GM18499 (cell line): ENCODE results near the gene CXCL1.

Experiments
- ATAC-seq: cut with Tn5 transposase; IDR thresholded peaks from one replicate; pipeline ENCODE4 v1.9.1; 2021; ENCODE audit warnings: moderate number of reproducible peaks; ENCODE audit not compliant: insufficient read depth, unreplicated experiment

Gene CXCL1

GRCh38 chr4:73869130-73870055 lies at the start of gene CXCL1:
Gene CXCL1 (plus strand): TSS chr4:73869393. CDS start chr4:73869471, 78 bp downstream.
- no peak for ATAC-seq

GRCh38 chr4:73821325-73821724 lies 47.9 kb upstream of the CXCL1 start:
- no peak for ATAC-seq

GRCh38 chr4:73822389-73822788 lies 46.8 kb upstream of the CXCL1 start:
- no peak for ATAC-seq

- ATAC-seq, result no peak
Measured at GRCh38 chr4:73822812-73823504, 46.2 kb upstream of the CXCL1 start.

GRCh38 chr4:73823760-73824159 lies 45.4 kb upstream of the CXCL1 start:
- ATAC-seq, result no peak

GRCh38 chr4:73828956-73829355 lies 40.2 kb upstream of the CXCL1 start:
- ATAC-seq, result no peak

- ATAC-seq, result no peak
Measured at GRCh38 chr4:73831569-73831968, 37.6 kb upstream of the CXCL1 start.

- no peak for ATAC-seq
Measured at GRCh38 chr4:73832651-73833237, 36.4 kb upstream of the CXCL1 start.

- no peak for ATAC-seq
Measured at GRCh38 chr4:73836373-73837279, 32.6 kb upstream of the CXCL1 start, which contains the start of gene CXCL6. Gene CXCL6 (plus strand): TSS chr4:73836678. CDS start chr4:73836751, 73 bp downstream.

GRCh38 chr4:73839071-73839470 lies 30.1 kb upstream of the CXCL1 start:
- no peak for ATAC-seq

- ATAC-seq, result no peak
Measured at GRCh38 chr4:73839715-73840114, 29.5 kb upstream of the CXCL1 start.

- no peak for ATAC-seq
Measured at GRCh38 chr4:73841243-73841925, 27.8 kb upstream of the CXCL1 start.

- ATAC-seq, result no peak
Measured at GRCh38 chr4:73842696-73843095, 26.5 kb upstream of the CXCL1 start.

GRCh38 chr4:73843369-73843768 lies 25.8 kb upstream of the CXCL1 start:
- ATAC-seq, result no peak

GRCh38 chr4:73844345-73844744 lies 24.8 kb upstream of the CXCL1 start:
- no peak for ATAC-seq

GRCh38 chr4:73844806-73845205 lies 24.4 kb upstream of the CXCL1 start:
- ATAC-seq, result no peak

GRCh38 chr4:73847526-73848182 lies 21.5 kb upstream of the CXCL1 start:
- ATAC-seq, result no peak

GRCh38 chr4:73848183-73848777 lies 20.9 kb upstream of the CXCL1 start:
- ATAC-seq, result no peak
